Astrocyte of the cerebellum (primary cell): Measurements from ENCODE around the gene PCDHB7.
A peak's percentile ranks its signal among the peaks of the same experiment; 100 is the strongest.
"Not testable (repeated sequence)": the region's sequence is repeated elsewhere in the genome, so short reads cannot be mapped to it uniquely, and the experiment has no call there.

Source experiments
- DNase-seq: peaks from one replicate; pipeline ENCODE4 v3.0.0-alpha.2; 2011; ENCODE audit warnings: low read depth
- H3K4me3 ChIP-seq: 2 replicates; pipeline ENCODE4 v1.5.1; 2011; ENCODE audit warnings: mild to moderate bottlenecking, low read depth, low read length, moderate library complexity
- in situ Hi-C: cut with HindIII; loops from 2 replicates; pipeline ENCODE4 v1.10.0; 2017; ENCODE audit warnings: low sequenced_read_pairs
- TF ChIP-seq, protein P1 (sequence below): IDR thresholded peaks from 2 replicates; pipeline ENCODE4 v1.5.1; 2012; ENCODE audit warnings: low read length, low read depth, moderate library complexity, mild to moderate bottlenecking; ENCODE audit errors: missing control alignments

The PCDHB7 gene

DNA sequence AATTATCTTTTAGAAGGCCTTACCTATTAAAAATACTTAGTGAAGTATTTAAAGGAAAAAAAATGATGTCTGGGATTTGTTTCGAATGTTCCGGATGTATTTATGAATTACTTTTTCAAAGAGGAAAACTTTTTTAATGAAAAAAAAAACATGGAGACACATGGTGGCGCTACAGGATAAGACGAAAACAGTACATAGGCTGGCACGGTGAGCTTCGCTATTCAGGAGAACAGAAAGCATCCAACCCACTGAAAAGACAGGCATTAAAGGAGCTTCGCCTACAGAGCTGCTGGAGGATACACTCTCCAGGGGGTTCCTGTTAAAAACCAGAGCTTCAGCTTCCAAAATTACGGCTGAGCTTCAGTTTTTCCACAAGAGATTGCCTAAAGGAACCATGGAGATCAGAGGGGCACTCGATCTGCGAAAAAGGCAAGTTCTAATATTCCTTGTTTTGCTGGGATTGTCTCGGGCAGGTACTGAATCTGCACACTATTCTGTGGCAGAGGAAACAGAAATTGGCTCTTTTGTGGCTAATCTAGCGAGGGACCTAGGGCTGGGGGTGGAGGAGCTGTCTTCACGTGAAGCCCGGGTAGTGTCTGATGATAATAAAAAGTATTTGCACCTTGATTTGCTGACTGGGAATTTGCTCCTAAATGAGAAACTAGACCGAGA, 50.8 kb downstream of the PCDHB7 start, which contains the start of gene PCDHB14:
PCDHB14 (plus strand) TSS at position 232 of the 672 bp plus-strand sequence; CDS start at position 395, 163 bp downstream.
- TF ChIP-seq, protein P1, sequence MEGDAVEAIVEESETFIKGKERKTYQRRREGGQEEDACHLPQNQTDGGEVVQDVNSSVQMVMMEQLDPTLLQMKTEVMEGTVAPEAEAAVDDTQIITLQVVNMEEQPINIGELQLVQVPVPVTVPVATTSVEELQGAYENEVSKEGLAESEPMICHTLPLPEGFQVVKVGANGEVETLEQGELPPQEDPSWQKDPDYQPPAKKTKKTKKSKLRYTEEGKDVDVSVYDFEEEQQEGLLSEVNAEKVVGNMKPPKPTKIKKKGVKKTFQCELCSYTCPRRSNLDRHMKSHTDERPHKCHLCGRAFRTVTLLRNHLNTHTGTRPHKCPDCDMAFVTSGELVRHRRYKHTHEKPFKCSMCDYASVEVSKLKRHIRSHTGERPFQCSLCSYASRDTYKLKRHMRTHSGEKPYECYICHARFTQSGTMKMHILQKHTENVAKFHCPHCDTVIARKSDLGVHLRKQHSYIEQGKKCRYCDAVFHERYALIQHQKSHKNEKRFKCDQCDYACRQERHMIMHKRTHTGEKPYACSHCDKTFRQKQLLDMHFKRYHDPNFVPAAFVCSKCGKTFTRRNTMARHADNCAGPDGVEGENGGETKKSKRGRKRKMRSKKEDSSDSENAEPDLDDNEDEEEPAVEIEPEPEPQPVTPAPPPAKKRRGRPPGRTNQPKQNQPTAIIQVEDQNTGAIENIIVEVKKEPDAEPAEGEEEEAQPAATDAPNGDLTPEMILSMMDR, result no peak
- H3K4me3 ChIP-seq, result peak within 1 kb of the TSS; percentile 16
- in situ Hi-C loops, result no loop called here
- DNase-seq, result no peak

DNA sequence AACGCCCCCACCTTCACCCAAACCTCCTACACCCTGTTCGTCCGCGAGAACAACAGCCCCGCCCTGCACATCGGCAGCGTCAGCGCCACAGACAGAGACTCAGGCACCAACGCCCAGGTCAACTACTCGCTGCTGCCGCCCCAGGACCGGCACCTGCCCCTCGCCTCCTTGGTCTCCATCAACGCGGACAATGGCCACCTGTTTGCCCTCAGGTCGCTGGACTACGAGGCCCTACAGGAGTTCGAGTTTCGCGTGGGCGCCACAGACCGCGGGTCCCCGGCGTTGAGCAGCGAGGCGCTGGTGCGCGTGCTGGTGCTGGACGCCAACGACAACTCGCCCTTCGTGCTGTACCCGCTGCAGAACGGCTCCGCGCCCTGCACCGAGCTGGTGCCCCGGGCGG, 52.4 kb downstream of the PCDHB7 start:
- in situ Hi-C loops, H3K4me3 ChIP-seq, DNase-seq: not testable (repeated sequence)

DNA sequence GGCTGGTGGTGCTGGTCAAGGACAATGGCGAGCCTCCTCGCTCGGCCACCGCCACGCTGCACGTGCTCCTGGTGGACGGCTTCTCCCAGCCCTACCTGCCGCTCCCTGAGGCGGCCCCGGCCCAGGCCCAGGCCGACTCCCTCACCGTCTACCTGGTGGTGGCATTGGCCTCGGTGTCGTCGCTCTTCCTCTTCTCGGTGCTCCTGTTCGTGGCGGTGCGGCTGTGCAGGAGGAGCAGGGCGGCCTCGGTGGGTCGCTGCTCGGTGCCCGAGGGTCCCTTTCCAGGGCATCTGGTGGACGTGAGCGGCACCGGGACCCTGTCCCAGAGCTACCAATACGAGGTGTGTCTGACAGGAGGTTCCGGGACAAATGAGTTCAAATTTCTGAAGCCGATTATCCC, 53.0 kb downstream of the PCDHB7 start:
- DNase-seq, H3K4me3 ChIP-seq, in situ Hi-C loops: not testable (repeated sequence)
